ENCODE data around the gene NELFCD. TPM values are rescaled to one million over a fixed set of nuclear protein-coding genes. Genes with fewer than 3 reads are reported as not detected.

NELFCD gene
- total RNA-seq, 1 experiment from 2014 or later, result 88.2 TPM

DNA sequence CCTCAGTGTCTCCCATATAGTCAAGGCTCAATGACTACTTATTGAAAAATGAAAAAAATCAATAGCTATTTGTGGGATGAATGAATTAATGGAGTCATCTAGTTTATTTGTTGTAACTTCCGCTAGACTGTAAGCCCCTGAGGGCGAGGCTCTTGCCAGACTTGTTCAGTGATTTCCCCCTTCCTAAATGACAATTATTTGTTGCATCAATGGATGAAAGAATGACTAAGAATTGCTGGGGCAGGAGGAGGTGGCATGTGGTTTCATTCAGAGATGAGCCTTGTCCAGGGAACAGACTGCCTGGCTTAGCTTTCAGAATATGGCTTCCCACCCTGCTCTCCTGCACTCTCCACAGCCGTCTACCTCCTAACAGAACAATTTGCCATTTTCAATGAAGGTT is 62.6 kb downstream of the NELFCD start:
- peaks cover 15 to 24% of the 10 kb centered on the region in 2 experiments for H3K4me1 ChIP-seq (ENCODE audit: control insufficient read depth in 1 of 2, insufficient read depth in 2 of 2, low read length in 2 of 2)
- DNase-seq (ENCODE audit: low read depth, low spot score) (no peak), ATAC-seq (no peak)
- no peak overlapping the region for H3K9ac ChIP-seq (ENCODE audit: low read length)
- ChIA-PET CTCF (interaction anchor here (1.0 kb wide), 1 partner anchor 12 kb away, joined by 3 read pairs; the partner anchor contains the start of gene ATP5F1E), POLR2A (interaction anchor here (3.0 kb wide), 1 partner anchor 12 kb away, joined by 13 read pairs; the partner anchor contains the start of gene ATP5F1E), RAD21 (ENCODE audit: low non-redundant PET in 1 of 2, low total read pairs in 2 of 2, uncharacterized antibody in 2 of 2, unreplicated experiment in 2 of 2) (no interaction called here)
- peaks cover 39% of the 10 kb centered on the region for H3K79me2 ChIP-seq (ENCODE audit: insufficient read depth, low read length)
- no peak overlapping the region for H3K4me3 ChIP-seq (replicated peaks in 1 of 2; ENCODE audit: low read depth in 1 of 2, low read length in 2 of 2)
- H2AFZ ChIP-seq (ENCODE audit: low read depth, low read length, poor library complexity, severe bottlenecking), result peak overlapping the region; percentile 67
- BruUV-seq (replicated peaks), result no TSS peak
- H3K27ac ChIP-seq (ENCODE audit: low read depth, low read length), result no peak overlapping the region
- no peak overlapping the region for H3K4me2 ChIP-seq (ENCODE audit: low read length)
- no peaks in the 10 kb centered on the region for H3K9me3 ChIP-seq (ENCODE audit: control insufficient read depth in 1 of 2, insufficient read depth in 1 of 2, low read depth in 1 of 2, low read length in 2 of 2)
- H3K27me3 ChIP-seq (ENCODE audit: insufficient read depth, low read length), result no peaks in the 10 kb centered on the region
- no peaks in the 10 kb centered on the region for H3K9me2 ChIP-seq (ENCODE audit: insufficient read depth)
- H3K36me3 ChIP-seq (ENCODE audit: control insufficient read depth in 1 of 2, insufficient read depth in 2 of 2, low read length in 2 of 2), result peaks cover 2 to 15% of the 10 kb centered on the region in 2 experiments; a peak in 3 of 4 replicates
- TF ChIP-seq YY1 (IDR thresholded peaks at IDR 0.05; ENCODE audit: extremely low read depth, insufficient replicate concordance, low read depth, low read length), result no peak
- TF ChIP-seq SRF (IDR thresholded peaks at IDR 0.05; ENCODE audit: low read depth), result no peak
- TF ChIP-seq JUND (IDR thresholded peaks at IDR 0.05), result no peak
- TF ChIP-seq ELF1 (IDR thresholded peaks at IDR 0.05; ENCODE audit: borderline replicate concordance, low read depth), result no peak
- no peaks in the 10 kb centered on the region for H4K20me1 ChIP-seq (ENCODE audit: insufficient read depth)
- intact Hi-C loops (cut with micrococcal nuclease), result no loop called here

DNA sequence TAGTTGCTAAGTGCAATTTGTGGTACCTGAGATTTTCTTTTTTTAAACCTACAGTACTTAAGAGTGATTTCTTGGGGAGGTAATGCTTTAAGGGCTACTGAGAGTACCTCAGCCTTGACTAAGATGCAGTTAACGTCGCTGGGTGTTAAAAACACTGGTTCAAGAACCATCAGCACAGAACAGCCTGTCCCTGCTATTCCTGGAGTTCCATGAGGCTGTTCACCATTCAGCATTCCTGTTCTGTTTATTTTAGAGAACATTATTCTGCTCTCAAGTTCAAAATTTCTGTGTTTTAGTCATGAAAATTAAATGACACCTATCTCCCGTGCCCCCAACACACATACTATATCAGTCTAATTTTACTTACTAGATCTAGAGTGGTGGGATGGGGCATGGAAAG is 63.2 kb downstream of the NELFCD start:
- no TSS peak for BruUV-seq (replicated peaks)
- peaks cover 15 to 24% of the 10 kb centered on the region in 2 experiments for H3K4me1 ChIP-seq (ENCODE audit: control insufficient read depth in 1 of 2, insufficient read depth in 2 of 2, low read length in 2 of 2)
- intact Hi-C loops (cut with micrococcal nuclease), result no loop called here
- H3K4me2 ChIP-seq (ENCODE audit: low read length), result no peak overlapping the region
- H2AFZ ChIP-seq (ENCODE audit: low read depth, low read length, poor library complexity, severe bottlenecking), result no peak overlapping the region
- RAD21 ChIA-PET (ENCODE audit: low non-redundant PET in 1 of 2, low total read pairs in 2 of 2, uncharacterized antibody in 2 of 2, unreplicated experiment in 2 of 2), result no interaction called here
- DNase-seq (ENCODE audit: low read depth, low spot score) (no peak), ATAC-seq (no peak)
- POLR2A ChIA-PET, result no interaction called here
- H3K9me2 ChIP-seq (ENCODE audit: insufficient read depth), result no peaks in the 10 kb centered on the region
- TF ChIP-seq POLR2A (IDR thresholded peaks at IDR 0.05; ENCODE audit: borderline replicate concordance, extremely low read depth, insufficient read depth, insufficient read length) (no peak), CEBPB (IDR thresholded peaks at IDR 0.05; ENCODE audit: low read depth) (no peak), ZNF274 (IDR thresholded peaks at IDR 0.05; ENCODE audit: low read depth, low read length) (no peak)
- H3K9ac ChIP-seq (ENCODE audit: low read length), result no peak overlapping the region
- H3K4me3 ChIP-seq (replicated peaks in 1 of 2; ENCODE audit: low read depth in 1 of 2, low read length in 2 of 2), result no peak overlapping the region
- H3K79me2 ChIP-seq (ENCODE audit: insufficient read depth, low read length), result peaks cover 33% of the 10 kb centered on the region
- H4K20me1 ChIP-seq (ENCODE audit: insufficient read depth), result no peaks in the 10 kb centered on the region
- H3K9me3 ChIP-seq (ENCODE audit: control insufficient read depth in 1 of 2, insufficient read depth in 1 of 2, low read depth in 1 of 2, low read length in 2 of 2), result no peaks in the 10 kb centered on the region
- CTCF ChIA-PET, result no interaction called here
- no peak overlapping the region for H3K27ac ChIP-seq (ENCODE audit: low read depth, low read length)
- H3K27me3 ChIP-seq (ENCODE audit: insufficient read depth, low read length), result no peaks in the 10 kb centered on the region
- H3K36me3 ChIP-seq (ENCODE audit: control insufficient read depth in 1 of 2, insufficient read depth in 2 of 2, low read length in 2 of 2), result peaks cover 2 to 14% of the 10 kb centered on the region in 2 experiments; a peak in 3 of 4 replicates

Other genes starting within 250 kb of the NELFCD start
- gene GNAS-AS1, start 130.4 kb upstream of the NELFCD start, total RNA-seq (2021; ENCODE audit: unreplicated experiment), result not detected
- 699 TPM for gene GNAS, start 128.5 kb upstream of the NELFCD start, total RNA-seq (2021; ENCODE audit: unreplicated experiment)
- gene CTSZ, start 26.0 kb downstream of the NELFCD start, total RNA-seq (2021; ENCODE audit: unreplicated experiment), result 100 TPM
- not detected for gene TUBB1, start 38.2 kb downstream of the NELFCD start, total RNA-seq (2021; ENCODE audit: unreplicated experiment)
- 72.8 TPM for gene ATP5F1E, start 51.1 kb downstream of the NELFCD start, total RNA-seq (2021; ENCODE audit: unreplicated experiment)
- gene PRELID3B, start 61.5 kb downstream of the NELFCD start, total RNA-seq (2021; ENCODE audit: unreplicated experiment), result 129 TPM
- gene ZNF831, start 182.6 kb downstream of the NELFCD start, total RNA-seq (2021; ENCODE audit: unreplicated experiment), result 0.15 TPM